GM08714 (cell line): ENCODE measurements around the gene SPOCK1.

Experiments used
- H3K4me3 ChIP-seq: fragments of 200-500 bp; sonication (Bioruptor generic); 2 replicates; pipeline ENCODE4 v1.5.1; 2014; ENCODE audit warnings: mild to moderate bottlenecking, low read length, inconsistent platforms
- ZNF274 ChIP-seq: IDR thresholded peaks from 2 replicates; pipeline ENCODE4 v1.6.1; 2012; ENCODE audit warnings: mild to moderate bottlenecking, low read depth, low read length

Gene SPOCK1

DNA sequence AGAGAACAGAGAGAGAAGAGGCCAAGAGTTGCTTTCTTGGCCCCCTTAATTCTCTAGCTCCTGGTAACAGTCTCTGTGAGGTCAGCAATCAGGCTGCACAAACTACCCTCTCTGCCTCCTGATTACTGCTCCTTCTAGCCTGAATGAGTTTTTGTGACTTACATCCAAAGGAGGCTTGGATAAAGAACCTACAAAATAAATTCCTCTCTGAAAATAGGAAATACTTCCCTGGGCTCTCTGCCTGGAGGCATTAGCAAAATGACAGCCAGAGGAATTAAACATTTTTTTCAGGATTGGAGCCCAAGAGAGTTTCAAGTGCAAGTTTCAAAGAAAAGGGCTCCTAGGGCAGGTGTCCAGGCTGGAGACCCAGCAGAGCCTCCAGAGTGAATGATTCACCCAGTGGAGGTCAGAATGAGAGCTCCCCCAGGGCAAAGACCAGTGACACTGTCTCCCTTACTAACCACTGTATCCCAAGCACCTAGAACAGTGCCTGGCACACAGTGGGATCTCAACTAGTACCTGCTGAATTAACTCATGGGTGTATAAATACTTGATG, 162.5 kb downstream of the SPOCK1 start:
- no peak overlapping the region for H3K4me3 ChIP-seq
- TF ChIP-seq ZNF274: no peak

GRCh38 chr5:137336161-137336560, 163.0 kb downstream of the SPOCK1 start:
- no peak overlapping the region for H3K4me3 ChIP-seq
- no peak for TF ChIP-seq ZNF274

- no peak overlapping the region for H3K4me3 ChIP-seq
- no peak for TF ChIP-seq ZNF274
Measured at GRCh38 chr5:137335493-137335892, 163.6 kb downstream of the SPOCK1 start.

DNA sequence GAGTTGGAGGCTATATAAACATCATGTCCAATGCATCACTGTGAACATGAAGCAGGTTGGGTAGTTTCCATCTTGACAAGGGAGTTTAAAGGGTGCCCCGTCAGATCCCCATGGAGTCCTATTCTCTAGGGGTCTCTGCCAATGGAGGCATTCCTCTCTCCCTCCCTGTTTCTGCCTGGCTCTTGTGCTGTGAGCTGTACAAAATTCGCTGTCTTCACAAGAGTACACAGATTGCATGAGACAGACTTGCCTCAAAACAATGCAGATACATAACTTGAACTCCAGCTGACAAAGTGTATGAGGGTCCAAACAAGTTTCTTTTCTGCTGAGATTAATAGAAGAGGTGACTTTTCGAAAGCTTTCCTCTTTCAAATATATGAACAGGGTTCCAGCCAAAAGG, 165.2 kb downstream of the SPOCK1 start:
- H3K4me3 ChIP-seq: no peak overlapping the region
- TF ChIP-seq ZNF274: no peak

DNA sequence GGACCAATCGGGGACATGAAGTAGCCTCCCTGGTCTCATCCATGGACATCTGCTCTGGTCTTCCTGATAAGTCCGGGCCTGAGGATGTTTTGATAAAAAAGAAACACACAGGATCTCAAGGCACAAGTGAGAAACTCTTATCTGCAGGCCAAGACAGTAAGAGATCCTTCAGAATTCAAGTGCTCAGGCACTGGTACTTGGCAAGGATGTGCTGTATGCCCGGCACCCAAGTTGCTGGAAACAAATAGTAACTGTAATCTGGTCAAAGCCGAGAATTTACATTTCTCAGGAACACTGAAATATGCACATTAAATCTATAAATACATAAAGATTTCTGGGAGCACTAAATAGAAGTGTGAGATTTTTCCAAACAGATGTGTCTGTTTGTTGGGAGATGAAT, 165.7 kb downstream of the SPOCK1 start:
- no peak for TF ChIP-seq ZNF274
- H3K4me3 ChIP-seq: no peak overlapping the region

DNA sequence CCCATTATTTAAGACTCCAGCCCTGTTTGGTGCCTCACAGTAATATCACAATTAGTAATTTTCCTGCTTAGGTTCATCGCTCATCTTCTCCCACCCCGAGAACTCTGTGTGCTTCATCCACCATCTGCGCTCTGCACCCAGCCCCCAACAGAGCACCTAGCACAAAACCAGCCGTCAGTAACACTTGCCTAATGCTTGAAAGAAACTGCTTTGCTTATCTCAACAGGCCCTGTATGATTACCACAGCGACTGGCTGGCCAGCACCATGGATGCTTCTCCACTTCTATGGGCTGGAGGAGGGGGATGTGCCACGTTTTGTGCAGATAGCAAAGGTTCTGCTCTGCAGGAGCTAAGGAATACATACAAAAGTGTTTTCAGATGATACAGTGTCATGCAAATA, 166.8 kb downstream of the SPOCK1 start:
- no peak for TF ChIP-seq ZNF274
- H3K4me3 ChIP-seq: no peak overlapping the region

GRCh38 chr5:137329586-137330296, 169.4 kb downstream of the SPOCK1 start:
- H3K4me3 ChIP-seq: no peak overlapping the region
- no peak for TF ChIP-seq ZNF274

GRCh38 chr5:137328991-137329390, 170.1 kb downstream of the SPOCK1 start:
- TF ChIP-seq ZNF274: no peak

DNA sequence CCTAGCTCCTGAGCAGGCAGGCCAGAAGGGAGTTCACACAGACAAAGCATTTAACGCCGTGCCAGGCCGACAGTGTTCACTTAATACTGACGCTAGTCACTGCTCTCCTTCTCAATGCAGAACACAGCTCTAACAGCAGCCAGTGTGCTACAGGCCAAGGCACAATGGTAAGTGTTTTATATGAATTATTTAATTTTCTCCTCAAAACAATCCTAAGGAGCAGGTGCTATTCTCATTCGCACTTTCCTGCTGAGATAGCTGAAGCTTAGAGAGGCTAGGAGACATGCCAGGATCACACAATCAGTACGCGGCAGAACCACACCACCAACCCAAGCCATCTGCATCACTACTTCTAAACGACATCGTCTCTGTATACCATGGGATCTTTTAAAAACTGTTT, 170.7 kb downstream of the SPOCK1 start:
- H3K4me3 ChIP-seq: no peak overlapping the region
- no peak for TF ChIP-seq ZNF274

More at GRCh38 chr5:137328991-137329390, 170.1 kb downstream of the SPOCK1 start:
- H3K4me3 ChIP-seq: no peak overlapping the region

- no peak overlapping the region for H3K4me3 ChIP-seq
Measured at GRCh38 chr5:137325721-137326120, 173.4 kb downstream of the SPOCK1 start.

DNA sequence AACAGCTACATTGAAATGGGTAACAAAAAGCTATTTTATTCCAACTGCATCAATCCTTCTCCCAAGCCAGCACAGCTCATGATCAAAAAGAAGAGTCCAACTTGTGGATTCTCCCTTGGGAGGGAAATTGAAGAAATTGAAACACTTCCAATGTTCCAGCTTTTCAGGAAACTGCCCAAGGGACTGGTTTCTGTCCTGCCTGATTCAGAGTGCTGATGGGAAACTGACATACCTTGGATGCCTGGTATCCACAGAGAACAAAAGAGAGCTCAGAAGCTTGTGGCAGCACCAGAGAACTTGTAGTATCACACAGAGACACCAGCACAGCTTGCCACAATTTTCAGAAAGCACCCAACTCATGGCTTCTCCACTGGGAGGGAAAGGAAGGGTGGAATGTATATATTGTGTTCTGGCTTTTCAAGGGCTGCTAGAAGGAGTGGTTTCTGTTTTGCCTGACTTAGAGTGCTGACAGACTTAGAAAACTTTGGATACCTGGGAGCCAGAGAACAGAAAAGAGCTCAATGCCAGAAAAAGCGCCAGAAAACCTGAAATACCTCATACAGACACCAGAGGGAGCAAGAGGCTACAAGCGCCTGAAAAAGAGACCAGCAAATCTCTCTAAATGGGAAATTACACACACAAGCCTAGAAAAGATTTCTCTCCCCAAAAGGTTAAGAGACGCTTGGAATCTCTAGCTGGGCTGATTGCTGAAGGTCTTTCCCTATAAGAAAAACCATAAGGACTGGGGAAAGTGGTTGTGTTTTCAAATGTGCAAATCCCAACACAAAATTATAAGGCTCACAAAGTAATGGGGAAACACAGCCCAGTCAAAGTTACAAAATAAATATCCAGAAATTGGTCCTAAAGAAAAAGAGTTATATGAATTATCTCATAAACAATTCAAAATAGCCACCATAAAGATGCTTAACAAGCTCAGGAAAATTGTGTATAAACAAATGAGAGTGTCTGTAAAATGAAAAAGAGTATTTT, 178.8 kb downstream of the SPOCK1 start:
- TF ChIP-seq ZNF274: no peak
- no peak overlapping the region for H3K4me3 ChIP-seq

More at GRCh38 chr5:137325721-137326120, 173.4 kb downstream of the SPOCK1 start:
- no peak for TF ChIP-seq ZNF274

GRCh38 chr5:137318027-137318426, 181.1 kb downstream of the SPOCK1 start:
- TF ChIP-seq ZNF274: no peak
- no peak overlapping the region for H3K4me3 ChIP-seq

GRCh38 chr5:137316346-137316736, 182.8 kb downstream of the SPOCK1 start:
- no peak overlapping the region for H3K4me3 ChIP-seq
- TF ChIP-seq ZNF274: no peak

- no peak for TF ChIP-seq ZNF274
- H3K4me3 ChIP-seq: no peak overlapping the region
Measured at GRCh38 chr5:137315534-137316345, 183.4 kb downstream of the SPOCK1 start.

- no peak for TF ChIP-seq ZNF274
- H3K4me3 ChIP-seq: no peak overlapping the region
Measured at GRCh38 chr5:137315109-137315508, 184.0 kb downstream of the SPOCK1 start.
